ENCODE data around the gene TSPAN18. TPM values are rescaled to one million over a fixed set of nuclear protein-coding genes. Genes with fewer than 3 reads are reported as not detected.

TSPAN18 gene
- total and polyA plus RNA-seq, 3 donors from 2014 or later, result 2.1 to 11.1 (median 5.0) TPM

DNA sequence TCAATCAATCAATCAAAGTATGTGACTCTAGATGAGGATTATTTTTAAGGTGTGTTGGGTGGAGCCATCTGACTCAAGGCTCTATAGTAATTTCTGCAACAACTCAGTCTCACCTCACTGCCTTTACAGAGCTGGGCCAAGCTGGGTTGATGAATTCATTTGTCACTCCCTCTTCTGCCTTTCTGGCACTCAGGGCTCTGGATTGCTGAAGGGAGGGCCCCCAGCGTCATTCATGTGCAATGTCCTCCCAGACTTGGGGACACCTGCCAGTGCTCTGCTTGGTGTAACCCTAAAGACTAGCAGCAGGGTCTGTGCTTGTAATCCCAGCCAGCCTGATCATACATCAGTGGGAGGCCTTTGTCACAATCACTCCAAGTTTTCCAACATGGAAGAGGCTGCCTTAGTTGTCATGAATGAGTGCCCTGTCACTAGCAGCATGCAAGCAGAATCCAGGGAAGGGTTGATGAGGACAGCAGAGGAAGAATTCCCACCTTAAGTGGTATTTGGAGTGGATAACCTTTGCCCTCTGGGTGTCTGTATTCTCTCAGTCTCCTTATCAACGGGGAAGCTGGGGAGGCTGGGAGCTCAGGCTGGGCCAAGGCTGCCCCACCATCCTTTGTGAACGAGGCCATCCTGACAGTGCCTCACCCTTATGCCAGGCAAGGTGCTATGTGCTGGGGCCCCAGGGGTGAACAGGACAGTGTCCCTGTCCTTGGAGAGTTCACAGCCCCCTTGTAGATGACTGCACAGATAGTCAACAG, 225.9 kb downstream of the TSPAN18 start:
- H3K4me1 ChIP-seq, result peaks cover 10% of the 10 kb centered on the region
- TF ChIP-seq, protein P1, sequence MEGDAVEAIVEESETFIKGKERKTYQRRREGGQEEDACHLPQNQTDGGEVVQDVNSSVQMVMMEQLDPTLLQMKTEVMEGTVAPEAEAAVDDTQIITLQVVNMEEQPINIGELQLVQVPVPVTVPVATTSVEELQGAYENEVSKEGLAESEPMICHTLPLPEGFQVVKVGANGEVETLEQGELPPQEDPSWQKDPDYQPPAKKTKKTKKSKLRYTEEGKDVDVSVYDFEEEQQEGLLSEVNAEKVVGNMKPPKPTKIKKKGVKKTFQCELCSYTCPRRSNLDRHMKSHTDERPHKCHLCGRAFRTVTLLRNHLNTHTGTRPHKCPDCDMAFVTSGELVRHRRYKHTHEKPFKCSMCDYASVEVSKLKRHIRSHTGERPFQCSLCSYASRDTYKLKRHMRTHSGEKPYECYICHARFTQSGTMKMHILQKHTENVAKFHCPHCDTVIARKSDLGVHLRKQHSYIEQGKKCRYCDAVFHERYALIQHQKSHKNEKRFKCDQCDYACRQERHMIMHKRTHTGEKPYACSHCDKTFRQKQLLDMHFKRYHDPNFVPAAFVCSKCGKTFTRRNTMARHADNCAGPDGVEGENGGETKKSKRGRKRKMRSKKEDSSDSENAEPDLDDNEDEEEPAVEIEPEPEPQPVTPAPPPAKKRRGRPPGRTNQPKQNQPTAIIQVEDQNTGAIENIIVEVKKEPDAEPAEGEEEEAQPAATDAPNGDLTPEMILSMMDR (IDR thresholded peaks at IDR 0.05), result no peak
- no peak for TF ChIP-seq POLR2A (IDR thresholded peaks at IDR 0.05)
- intact Hi-C loops (cut with DNase I; ENCODE audit: low total_unique reads), result no loop called here
- WGBS, 2 donors, result 87 to 100% methylated on average over 2 to 3 of the region's 3 CpGs
- no peaks in the 10 kb centered on the region for H3K36me3 ChIP-seq (ENCODE audit: low read depth, missing control alignments)
- no peak overlapping the region for H3K27ac ChIP-seq
- no peak overlapping the region for H3K4me3 ChIP-seq
- no peak for DNase-seq
- H3K27me3 ChIP-seq, result no peaks in the 10 kb centered on the region
- H3K9me3 ChIP-seq, result no peaks in the 10 kb centered on the region

DNA sequence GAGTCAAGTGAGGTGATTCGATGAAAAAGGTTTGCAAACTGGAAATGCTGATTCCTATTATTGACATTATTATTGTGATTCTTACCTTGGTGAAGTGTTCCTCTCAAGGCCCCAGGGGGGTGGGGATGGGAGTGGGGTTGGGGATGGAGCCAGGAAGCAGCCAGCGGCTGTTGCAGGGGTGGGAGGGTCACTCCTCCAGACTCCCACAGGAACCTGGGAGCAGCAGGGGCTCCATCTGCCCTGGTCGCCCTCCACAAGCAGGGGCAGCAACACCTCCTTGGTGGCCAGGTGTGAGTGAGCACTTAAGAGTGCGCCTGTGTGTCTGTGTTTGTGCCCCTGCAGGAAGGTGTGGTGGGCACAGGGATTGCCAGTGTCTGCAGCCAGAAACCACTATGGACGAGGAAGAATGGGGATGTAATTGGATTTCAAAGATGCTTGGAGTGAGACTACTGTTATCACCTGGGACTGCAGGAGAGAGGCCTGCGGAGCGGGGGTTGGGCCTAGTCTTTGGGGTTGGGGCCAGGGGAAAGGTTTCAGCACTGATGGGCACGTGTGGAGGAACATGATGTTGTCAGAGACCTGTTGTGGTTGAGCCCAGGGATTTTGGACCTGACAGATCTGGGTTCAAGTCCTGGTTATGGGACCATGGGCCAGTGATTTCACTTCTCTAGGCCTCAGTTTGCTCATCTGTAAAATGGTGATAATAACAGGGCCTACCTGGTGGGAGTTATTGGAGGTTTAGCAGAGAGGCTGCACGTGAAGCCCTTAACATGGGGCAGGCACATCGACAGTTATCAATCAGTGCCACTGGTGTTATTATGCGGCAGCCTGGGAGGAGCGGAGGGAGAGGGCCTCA, 227.5 kb downstream of the TSPAN18 start:
- no peak for DNase-seq
- Histone ChIP-seq H3K4me1 (peaks cover 10% of the 10 kb centered on the region), H3K36me3 (ENCODE audit: low read depth, missing control alignments) (no peaks in the 10 kb centered on the region), H3K4me3 (no peak overlapping the region), H3K27ac (no peak overlapping the region), H3K9me3 (no peaks in the 10 kb centered on the region), H3K27me3 (no peaks in the 10 kb centered on the region)
- 63 to 71% methylated on average over 11 to 12 of the region's 12 CpGs for whole genome bisulfite sequencing, 2 donors
- no peak for TF ChIP-seq POLR2A (IDR thresholded peaks at IDR 0.05)
- TF ChIP-seq, protein P1 (IDR thresholded peaks at IDR 0.05), result no peak
- intact Hi-C loops (cut with DNase I; ENCODE audit: low total_unique reads), result no loop called here

DNA sequence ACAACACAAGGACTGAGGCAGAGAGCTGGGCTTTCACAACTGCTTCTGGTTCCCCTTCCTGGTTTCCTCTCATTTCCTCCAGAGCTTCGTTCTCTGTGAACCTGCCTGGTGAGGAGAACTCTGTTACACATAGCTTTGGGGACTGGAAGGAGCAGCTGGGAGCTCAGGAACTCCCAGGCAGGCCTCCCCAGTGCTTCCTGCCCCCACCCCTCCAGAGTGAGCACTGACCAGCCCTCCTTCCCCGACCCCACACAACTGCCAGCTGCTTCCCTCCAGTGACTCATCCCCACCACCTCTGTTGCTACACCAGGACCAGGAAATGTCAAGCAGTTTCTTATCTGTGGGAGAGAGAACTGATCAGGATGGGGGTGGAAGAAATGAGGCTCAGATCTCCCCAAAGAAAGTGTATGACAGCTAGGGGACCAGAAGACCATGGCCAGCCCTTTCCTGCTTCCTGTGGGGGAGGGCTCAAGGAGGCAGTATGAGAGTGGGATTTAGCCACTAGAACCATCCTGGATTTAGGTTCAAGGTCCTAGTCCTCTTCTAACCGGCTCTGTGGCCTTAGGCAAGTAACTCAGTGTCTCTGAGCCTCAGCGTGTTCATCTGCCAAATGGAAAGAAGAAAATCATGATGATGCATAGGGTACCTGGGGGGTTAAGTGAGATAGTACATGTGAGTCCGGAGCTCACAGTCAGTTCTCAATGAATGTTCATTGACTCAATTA, 228.4 kb downstream of the TSPAN18 start:
- 60 to 65% methylated on average over 4 to 5 of the region's 5 CpGs for WGBS, 2 donors
- no peaks in the 10 kb centered on the region for H3K27me3 ChIP-seq
- H3K4me3 ChIP-seq, result no peak overlapping the region
- TF ChIP-seq POLR2A (IDR thresholded peaks at IDR 0.05), result no peak
- TF ChIP-seq, protein P1 (IDR thresholded peaks at IDR 0.05), result no peak
- intact Hi-C loops (cut with DNase I; ENCODE audit: low total_unique reads), result no loop called here
- no peak overlapping the region for H3K27ac ChIP-seq
- peak; percentile 31 for DNase-seq
- peaks cover 10% of the 10 kb centered on the region for H3K4me1 ChIP-seq
- H3K36me3 ChIP-seq (ENCODE audit: low read depth, missing control alignments), result no peaks in the 10 kb centered on the region
- no peaks in the 10 kb centered on the region for H3K9me3 ChIP-seq

DNA sequence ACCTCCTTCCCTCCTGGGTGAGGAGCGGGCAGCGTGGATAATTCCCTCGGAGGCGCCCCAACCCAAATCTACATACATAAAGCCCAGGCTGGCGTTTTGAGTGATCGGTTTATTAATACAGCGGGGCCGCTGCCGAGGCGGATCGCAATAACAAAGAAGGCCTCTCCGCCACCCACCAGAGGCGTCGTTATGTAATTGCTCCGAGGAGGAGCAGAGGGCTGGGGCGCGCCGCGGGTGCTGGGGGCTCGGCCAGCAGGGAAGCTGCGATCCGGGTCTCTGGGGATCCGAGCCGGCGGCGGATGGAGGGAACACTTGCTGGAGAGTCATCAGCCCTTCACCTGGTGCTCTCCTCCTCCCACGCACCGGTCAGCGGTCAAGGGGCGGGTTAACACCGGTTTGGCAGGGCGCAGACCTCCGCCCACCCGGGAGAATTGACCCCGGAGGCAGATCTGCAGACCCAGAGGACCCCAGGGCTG, 230.3 kb downstream of the TSPAN18 start:
- no peak for TF ChIP-seq POLR2A (IDR thresholded peaks at IDR 0.05)
- TF ChIP-seq, protein P1 (IDR thresholded peaks at IDR 0.05), result no peak
- Histone ChIP-seq H3K4me1 (peaks cover 10% of the 10 kb centered on the region), H3K9me3 (no peaks in the 10 kb centered on the region), H3K27ac (no peak overlapping the region), H3K27me3 (no peaks in the 10 kb centered on the region), H3K36me3 (ENCODE audit: low read depth, missing control alignments) (no peaks in the 10 kb centered on the region), H3K4me3 (peak overlapping the region in 1 of 2 donors; percentile 14)
- WGBS, 2 donors, result 14 to 26% methylated on average over 32 to 35 of the region's 35 CpGs
- DNase-seq, result peak; percentile 31
- intact Hi-C loops (cut with DNase I; ENCODE audit: low total_unique reads), result no loop called here
